GM21390 (cell line): ENCODE data around the gene MYH10.

Experiments used
- ATAC-seq: cut with Tn5 transposase; IDR thresholded peaks from one replicate; pipeline ENCODE4 v1.9.1; 2021; ENCODE audit not compliant: unreplicated experiment

The MYH10 gene

DNA sequence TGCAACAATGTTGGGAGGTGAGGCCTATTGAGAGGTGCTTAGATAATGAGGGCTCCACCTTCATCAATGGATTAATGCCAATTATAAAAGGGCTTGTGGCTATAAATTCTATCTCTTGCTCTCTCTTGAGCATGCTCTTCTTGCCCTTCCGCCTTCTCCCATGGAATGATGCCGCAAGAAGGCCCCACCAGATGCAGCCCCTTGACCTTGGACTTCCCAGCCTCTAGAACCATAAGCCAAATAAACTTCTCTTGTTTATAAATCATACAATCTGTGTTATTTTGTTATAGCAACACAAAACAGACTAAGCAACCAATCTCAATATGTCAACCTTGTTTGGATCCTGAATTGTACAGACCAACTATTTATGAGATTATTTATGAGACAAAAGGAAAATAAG lies 20.0 kb downstream of the MYH10 start:
- ATAC-seq, result no peak

DNA sequence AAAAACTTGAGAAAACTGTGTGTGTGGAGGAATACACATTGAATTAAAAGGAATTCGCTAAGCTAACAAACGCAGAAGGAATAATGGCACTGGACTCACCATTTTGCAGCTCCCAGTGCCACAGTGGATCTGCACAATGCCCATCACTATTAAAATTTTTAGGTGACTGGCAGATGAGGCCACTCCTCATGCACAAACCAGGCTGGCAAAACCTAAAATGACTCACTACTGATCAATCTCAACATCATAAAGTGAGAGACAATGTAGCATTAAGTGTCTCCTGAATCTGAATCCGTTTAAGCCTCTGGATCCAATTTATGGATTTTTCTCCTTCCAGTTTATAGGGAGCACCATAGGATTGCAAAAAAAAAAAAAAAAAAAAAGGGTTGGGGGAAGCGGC lies 20.6 kb downstream of the MYH10 start:
- no peak for ATAC-seq

DNA sequence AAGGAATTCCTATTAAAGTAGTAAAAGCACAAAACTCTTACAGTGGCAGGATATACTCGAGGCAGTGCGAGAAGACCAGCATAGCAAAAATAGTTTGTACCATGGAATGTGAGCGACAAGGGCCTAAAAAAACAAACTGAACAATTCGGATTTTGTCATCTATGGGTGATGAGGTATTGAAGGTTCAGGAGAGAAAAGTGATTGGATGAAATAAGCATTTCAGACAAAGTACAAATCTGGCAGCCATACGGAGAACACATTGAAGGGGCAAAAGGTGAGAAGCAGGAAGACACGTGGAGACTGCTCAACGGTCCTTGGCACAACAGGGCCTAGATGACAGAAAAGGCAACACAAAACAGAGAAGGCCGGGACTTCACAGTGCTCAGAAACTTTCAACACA lies 22.5 kb downstream of the MYH10 start:
- ATAC-seq, result no peak

DNA sequence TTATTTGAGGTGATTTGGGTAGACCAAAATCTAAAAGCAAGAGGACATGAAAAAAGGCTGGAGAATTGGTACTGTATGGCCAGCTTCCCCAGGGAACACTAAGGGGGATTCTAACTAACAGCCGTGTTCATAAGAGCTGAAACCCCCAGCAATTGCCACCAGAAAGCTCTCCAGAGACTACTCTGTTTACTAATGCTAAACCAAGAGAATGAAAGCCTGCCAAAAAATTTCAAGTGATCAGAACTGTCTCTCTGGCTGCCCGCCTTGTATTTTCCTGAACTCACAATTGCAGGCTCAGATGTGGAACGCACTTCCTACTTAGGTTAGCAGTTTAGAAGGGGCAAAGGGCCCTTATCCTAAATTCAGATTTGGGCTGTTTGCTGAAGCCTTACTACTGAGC lies 24.1 kb downstream of the MYH10 start:
- ATAC-seq, result no peak

- ATAC-seq, result no peak
Observed at GRCh38 chr17:8602679-8603078, 27.8 kb downstream of the MYH10 start.

- no peak for ATAC-seq
Observed at GRCh38 chr17:8599351-8600011, 31.0 kb downstream of the MYH10 start.

GRCh38 chr17:8598913-8599312 lies 31.6 kb downstream of the MYH10 start:
- ATAC-seq, result no peak

- ATAC-seq, result no peak
Observed at GRCh38 chr17:8593830-8594229, 36.7 kb downstream of the MYH10 start.

DNA sequence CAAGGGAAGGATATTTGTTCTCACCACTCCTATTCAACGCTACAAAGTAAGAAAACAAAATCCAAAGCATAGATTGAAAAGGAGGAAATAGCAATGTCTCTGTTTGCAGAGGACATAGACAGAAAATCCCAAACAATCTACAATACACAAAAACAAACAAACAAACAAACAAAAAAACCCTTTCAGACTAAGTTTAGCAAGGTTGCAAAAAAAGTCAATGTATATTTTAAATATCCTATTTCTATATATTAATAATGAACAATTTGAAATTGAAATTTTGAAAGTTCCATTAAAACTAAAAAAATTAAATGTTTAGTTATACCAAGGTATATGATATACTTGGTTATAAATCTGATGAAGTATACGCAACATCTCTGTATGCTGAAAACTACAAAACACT lies 37.2 kb downstream of the MYH10 start:
- ATAC-seq, result no peak

GRCh38 chr17:8588877-8589554 lies 41.5 kb downstream of the MYH10 start:
- no peak for ATAC-seq

DNA sequence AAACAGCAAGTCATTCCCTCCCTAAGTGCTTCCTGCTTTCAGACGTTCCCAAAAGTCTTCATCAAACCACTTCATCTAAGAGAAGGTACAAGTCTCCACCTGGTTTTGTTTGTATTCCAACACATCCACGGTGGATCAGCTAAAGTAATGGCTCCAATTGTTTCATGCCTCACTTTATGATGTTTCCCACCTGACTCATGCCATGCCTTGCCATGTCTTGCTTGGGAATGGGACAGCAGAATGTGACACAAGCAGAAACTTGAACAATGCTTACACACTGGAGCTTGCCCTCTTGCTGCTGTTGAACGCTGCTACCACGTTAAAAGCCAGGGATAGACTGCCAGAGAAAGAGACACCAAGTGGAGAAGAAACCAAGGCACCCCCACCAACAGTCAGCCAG lies 43.8 kb downstream of the MYH10 start:
- ATAC-seq, result no peak

DNA sequence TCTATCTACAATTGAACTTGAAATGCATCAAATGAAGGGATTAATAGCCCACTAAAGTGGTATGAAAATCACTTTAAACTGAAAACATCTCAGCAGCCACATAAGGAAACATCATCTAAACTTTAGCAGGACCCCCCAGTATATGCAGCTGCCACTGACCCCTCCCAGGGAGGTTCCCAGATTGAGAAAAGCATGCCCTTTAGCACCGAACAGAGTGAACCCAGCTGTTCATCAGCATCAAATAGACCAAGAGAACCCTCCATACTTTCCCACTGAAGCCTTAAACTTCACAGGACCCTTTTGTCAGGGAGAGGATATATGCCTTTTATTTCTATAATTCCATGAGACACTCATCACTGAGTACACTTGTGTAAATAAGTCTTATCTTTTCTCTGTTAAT lies 44.6 kb downstream of the MYH10 start:
- ATAC-seq, result no peak

- no peak for ATAC-seq
Observed at GRCh38 chr17:8583954-8584353, 46.6 kb downstream of the MYH10 start.

DNA sequence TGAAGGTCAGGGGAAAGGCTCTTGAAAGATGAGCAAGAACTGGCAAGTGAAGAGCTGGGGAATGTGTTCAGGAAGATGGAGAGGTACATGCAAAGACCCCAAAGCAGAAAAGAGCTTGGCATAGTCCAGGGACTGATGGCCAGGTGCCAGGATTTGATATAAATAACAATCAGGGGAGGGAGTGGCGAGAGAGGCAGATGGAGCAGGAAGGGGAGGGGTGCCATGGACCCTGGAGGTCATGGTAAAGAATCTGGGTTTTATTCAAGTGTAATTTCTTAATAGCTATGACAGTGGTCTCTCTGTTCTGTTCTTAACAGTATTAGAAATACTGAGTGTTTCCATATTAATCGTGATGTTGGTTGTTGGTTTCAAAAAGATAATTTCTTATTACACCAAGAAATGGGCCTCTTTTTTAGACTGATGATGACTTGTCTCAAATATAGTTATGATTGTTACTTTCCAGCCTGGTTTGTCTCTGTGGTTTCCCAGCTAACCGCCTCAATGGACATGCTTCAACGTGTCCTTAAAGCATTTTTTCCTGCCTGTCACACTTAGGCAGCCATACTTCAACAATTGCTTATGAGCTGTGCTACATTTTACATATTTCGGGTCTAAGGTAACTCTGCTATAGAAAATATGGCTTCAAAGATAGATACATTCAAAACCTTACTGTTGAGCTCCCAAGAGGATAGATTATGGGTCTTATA lies 49.4 kb downstream of the MYH10 start:
- ATAC-seq, result no peak

DNA sequence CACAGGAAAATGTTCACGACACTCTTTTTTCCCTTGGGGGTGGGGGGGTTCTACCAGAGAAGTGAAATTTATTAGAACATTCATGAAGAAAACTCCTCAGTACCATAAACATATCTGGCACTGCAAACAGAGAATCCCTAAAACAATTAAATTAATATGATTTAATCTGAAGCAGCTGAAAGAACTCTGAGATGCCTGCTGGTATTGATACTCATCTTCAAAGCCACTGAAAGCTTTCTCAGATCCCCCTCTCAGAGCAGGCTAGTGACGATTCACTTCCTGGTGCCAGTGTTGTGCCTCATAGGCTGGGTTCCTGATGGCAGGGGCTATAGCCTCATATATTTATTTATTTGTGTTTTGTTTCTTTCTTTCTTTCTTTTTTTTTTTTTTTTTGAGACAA lies 52.7 kb downstream of the MYH10 start:
- no peak for ATAC-seq

DNA sequence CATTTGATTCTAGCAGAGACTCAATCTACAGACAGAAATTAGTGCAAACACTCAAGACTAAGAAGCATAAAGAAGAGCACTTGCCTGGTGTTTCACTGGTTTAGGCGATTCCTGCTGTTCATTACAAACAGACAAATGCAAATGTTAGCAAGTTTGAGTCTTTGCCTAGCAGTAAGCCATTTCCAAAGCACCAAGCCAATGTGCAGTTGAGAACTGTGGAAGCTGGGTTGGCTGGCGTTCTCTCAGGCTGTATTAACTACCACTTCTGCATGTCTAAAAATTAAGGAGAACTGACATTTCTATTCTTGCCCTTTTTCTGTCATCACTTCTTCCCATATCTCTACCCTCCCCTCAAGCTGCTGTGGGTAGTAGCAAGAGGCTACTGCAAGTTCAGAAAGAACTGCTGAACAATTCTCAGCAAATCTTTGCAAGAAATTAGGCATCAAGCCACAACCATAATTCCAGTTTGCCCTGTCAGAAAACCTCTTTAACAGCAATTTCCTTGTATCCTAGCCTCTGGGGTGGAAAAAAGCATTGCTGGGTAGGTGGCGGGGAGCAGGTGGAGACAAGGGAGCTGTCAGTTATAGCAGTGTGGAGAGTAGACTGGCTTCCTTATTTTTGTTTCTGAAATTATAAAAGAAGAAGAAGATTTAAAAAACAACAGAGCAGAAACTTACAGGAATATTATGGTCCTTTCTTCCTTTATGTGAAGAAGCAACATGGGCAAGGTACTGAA lies 53.8 kb downstream of the MYH10 start:
- ATAC-seq, result no peak

DNA sequence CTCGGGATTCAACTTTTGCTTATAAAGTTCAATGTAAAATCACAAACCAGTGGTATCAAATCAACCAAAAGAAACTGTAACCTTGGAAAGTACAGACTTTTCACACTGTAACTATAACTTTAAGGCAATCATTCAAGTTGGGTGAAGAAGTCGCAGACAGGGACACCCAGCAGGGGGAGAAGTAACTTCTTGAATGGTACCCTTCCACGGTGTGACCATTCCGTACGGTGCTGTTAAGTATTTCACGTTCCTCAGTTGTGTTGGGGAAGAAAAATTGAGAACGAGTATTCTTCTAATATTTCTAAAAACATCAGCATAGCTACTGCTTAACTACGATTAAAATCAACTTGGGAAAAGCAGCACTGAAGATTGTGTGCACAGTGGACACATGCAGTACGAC lies 55.8 kb downstream of the MYH10 start:
- no peak for ATAC-seq

DNA sequence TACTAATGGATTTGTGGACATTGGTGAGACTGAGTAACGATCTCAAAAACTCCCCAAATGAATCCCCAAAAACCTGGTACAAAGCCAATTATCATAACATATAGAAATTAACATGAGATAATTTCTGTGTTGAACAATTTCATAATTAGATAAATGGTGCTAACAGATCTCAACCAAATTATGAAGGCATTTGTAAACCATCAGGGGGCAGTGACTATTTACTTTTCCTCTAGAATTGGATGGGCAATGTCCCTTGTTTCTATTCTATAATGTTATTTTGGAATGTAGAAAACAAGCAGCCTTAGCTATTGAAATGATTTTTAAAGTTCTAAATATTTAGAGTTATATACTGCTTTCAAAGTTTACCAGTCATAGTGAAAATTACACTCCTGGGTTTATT lies 57.8 kb downstream of the MYH10 start:
- no peak for ATAC-seq

GRCh38 chr17:8563981-8564602 lies 66.4 kb downstream of the MYH10 start:
- no peak for ATAC-seq

GRCh38 chr17:8563024-8563776 lies 67.3 kb downstream of the MYH10 start:
- ATAC-seq, result no peak

DNA sequence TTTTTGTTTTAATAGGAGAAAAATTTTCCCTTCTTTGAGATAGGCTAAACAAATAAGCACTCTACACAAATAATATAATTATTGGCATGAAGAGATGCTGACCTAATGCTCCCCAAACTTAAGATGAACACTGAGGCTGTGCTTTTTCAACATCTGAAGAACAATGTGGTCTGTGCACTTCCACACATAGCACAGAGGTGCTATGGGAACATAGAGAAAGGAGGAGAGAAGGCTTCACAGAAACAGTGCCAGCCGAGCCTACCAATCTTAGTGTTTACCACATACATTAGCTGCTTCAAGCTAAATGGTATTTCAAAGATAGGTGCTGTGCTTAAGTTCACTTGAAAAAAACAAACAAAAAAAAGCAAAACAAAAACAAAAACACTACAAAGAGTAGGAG lies 72.4 kb downstream of the MYH10 start:
- no peak for ATAC-seq
